BJ (cell line): ENCODE results near the gene GRB10. TPM values are rescaled to one million over a fixed set of nuclear protein-coding genes. Genes with fewer than 3 reads are reported as not detected.

ENCODE experiments used
- CTCF ChIA-PET: fragments of 350-600 bp; formaldehyde crosslinking; extraction: SDS; loops from one replicate; lab custom pipeline; 2021; ENCODE audit warnings: antibody characterized with exemption, inconsistent platforms; lab: Yijun Ruan, JAX
- POLR2A ChIA-PET: fragments of 300-600 bp; sonication (Branson Sonifier 250); formaldehyde crosslinking; extraction: SDS; loops from one replicate; lab custom pipeline; 2021; ENCODE audit warnings: antibody characterized with exemption; lab: Charles Lee
- DNase-seq: peaks from one replicate; pipeline ENCODE4 v3.0.0-alpha.2; 2011; ENCODE audit warnings: low read depth
- H3K27me3 ChIP-seq: 2 replicates; pipeline ENCODE4 v1.6.0; 2011; ENCODE audit warnings: low read length; ENCODE audit not compliant: control insufficient read depth, insufficient read depth
- H3K36me3 ChIP-seq: 2 replicates; pipeline ENCODE4 v1.5.1; 2011; ENCODE audit warnings: low read length; ENCODE audit not compliant: control insufficient read depth, insufficient read depth
- H3K4me3 ChIP-seq: 2 replicates; pipeline ENCODE4 v1.5.1; 2011; ENCODE audit warnings: low read depth, mild to moderate bottlenecking, control low read depth, low read length
- polyA plus RNA-seq: library from polyadenylated mRNA; depleted of rRNA; stranded (reverse); fragments of >200 nt; gene quantifications from 2 replicates; pipeline ENCODE4 v1.2.3, GENCODE V29; 2011
- TF ChIP-seq, protein P1 (sequence below): IDR thresholded peaks from 2 replicates; pipeline ENCODE4 v1.5.1; 2011; ENCODE audit warnings: low read depth, mild to moderate bottlenecking, control low read depth, inconsistent platforms, low read length, moderate library complexity; ENCODE audit not compliant: insufficient read depth

GRB10 gene
- polyA plus RNA-seq, 1 experiment = 8.5 TPM

DNA sequence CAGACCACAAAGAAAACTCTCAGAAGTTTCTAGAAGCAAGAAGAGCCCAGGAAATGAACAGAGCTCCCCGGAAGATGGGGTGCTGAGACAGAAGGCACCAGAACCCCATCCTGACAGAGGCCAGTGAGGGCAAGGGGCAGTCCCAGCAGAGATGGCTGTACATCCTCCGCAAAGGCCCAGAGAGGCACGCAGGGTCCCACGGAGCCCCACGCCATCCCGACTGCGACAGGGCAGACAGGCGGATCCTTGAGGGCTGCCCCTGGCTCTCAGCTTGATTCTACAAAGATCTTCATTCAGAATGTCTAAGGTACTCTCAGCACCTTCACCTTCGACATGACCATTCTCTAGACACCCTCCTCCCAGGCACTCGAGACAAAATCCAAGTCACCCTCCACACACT lies 109.6 kb downstream of the GRB10 start:
- no peak for DNase-seq
- Histone ChIP-seq H3K36me3 (peaks cover 13% of the 10 kb centered on the region), H3K27me3 (no peaks in the 10 kb centered on the region), H3K4me3 (no peak overlapping the region)
- TF ChIP-seq, protein P1, sequence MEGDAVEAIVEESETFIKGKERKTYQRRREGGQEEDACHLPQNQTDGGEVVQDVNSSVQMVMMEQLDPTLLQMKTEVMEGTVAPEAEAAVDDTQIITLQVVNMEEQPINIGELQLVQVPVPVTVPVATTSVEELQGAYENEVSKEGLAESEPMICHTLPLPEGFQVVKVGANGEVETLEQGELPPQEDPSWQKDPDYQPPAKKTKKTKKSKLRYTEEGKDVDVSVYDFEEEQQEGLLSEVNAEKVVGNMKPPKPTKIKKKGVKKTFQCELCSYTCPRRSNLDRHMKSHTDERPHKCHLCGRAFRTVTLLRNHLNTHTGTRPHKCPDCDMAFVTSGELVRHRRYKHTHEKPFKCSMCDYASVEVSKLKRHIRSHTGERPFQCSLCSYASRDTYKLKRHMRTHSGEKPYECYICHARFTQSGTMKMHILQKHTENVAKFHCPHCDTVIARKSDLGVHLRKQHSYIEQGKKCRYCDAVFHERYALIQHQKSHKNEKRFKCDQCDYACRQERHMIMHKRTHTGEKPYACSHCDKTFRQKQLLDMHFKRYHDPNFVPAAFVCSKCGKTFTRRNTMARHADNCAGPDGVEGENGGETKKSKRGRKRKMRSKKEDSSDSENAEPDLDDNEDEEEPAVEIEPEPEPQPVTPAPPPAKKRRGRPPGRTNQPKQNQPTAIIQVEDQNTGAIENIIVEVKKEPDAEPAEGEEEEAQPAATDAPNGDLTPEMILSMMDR = no peak
- CTCF ChIA-PET = interaction anchor here (1.1 kb wide), 1 partner anchor 12 kb away, joined by 3 read pairs; no protein-coding TSS in a partner anchor
- POLR2A ChIA-PET = no interaction called here

DNA sequence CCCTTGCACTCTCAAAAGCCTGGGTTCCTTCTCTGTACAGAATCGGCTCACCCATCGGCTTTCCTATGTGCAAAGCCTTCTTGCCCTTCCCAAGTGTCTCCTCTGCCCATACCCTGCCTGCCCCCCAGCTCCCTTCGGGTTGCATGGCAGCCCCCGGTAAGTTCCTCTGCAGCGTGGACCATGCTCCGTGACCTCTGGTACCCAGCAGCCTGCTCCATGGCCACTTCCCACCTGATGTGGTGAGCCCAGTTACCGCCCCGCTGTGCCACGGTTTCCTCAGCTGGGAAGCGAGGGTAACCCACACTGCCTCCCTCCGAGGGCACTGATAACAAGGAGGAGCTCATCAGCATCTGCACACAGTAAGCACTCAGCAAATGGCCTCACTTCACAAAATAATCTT lies 110.7 kb downstream of the GRB10 start:
- TF ChIP-seq, protein P1 = no peak
- ChIA-PET POLR2A (no interaction called here), CTCF (interaction anchor here (1.1 to 1.9 kb wide), 2 partner anchors 13 to 204 kb away, joined by 4 to 7 read pairs; no protein-coding TSS in a partner anchor)
- no peak for DNase-seq
- Histone ChIP-seq H3K4me3 (no peak overlapping the region), H3K27me3 (no peaks in the 10 kb centered on the region), H3K36me3 (peaks cover 13% of the 10 kb centered on the region)

GRCh38 chr7:50671386-50671785 lies 111.3 kb downstream of the GRB10 start:
- ChIA-PET POLR2A (no interaction called here), CTCF (interaction anchor here (1.1 to 1.9 kb wide), 3 partner anchors 12 to 204 kb away, joined by 3 to 7 read pairs (median 4); no protein-coding TSS in a partner anchor)
- DNase-seq = no peak
- Histone ChIP-seq H3K36me3 (peaks cover 13% of the 10 kb centered on the region), H3K27me3 (no peaks in the 10 kb centered on the region), H3K4me3 (no peak overlapping the region)
- TF ChIP-seq, protein P1 = no peak

- DNase-seq = no peak
- H3K4me3 ChIP-seq = no peak overlapping the region
- no peaks in the 10 kb centered on the region for H3K27me3 ChIP-seq
- POLR2A ChIA-PET = no interaction called here
- CTCF ChIA-PET = interaction anchor here (1.6 kb wide), 1 partner anchor 9 kb away, joined by 3 read pairs; no protein-coding TSS in a partner anchor
- TF ChIP-seq, protein P1 = no peak
- peaks cover 12% of the 10 kb centered on the region for H3K36me3 ChIP-seq
Observed at GRCh38 chr7:50669890-50670289, 112.8 kb downstream of the GRB10 start.

- H3K4me3 ChIP-seq = no peak overlapping the region
- DNase-seq = no peak
- TF ChIP-seq, protein P1 = no peak
- ChIA-PET CTCF (no interaction called here), POLR2A (no interaction called here)
- no peaks in the 10 kb centered on the region for H3K27me3 ChIP-seq
- H3K36me3 ChIP-seq = peaks cover 4% of the 10 kb centered on the region
Observed at GRCh38 chr7:50667789-50668226, 114.9 kb downstream of the GRB10 start.
